HepG2 (cell line): ENCODE data around the gene PPP1R18. TPM values are rescaled to one million over a fixed set of nuclear protein-coding genes. Genes with fewer than 3 reads are reported as not detected.

ENCODE experiments used
- ATAC-seq: fragments of 200-7000 bp; cut with Tn5 transposase; 3 replicates; pipeline ENCODE4 v1.9.1; 2020; ENCODE audit warnings: mild to moderate bottlenecking, moderate library complexity
- BruUV-seq: library from RNA; stranded (reverse); fragments of 400-500 nt; replicated peaks from 2 replicates; lab custom pipeline; 2021; lab: Mats Ljungman, UMichigan
- CTCF ChIA-PET: fragments of 300-600 bp; formaldehyde crosslinking; extraction: SDS; loops from one replicate; lab custom pipeline; 2021; ENCODE audit warnings: low total read pairs, inconsistent platforms, low intra/inter-chr PET ratio; lab: Yijun Ruan, JAX
- POLR2A ChIA-PET: fragments of 350-600 bp; sonication (Branson Sonifier 250); formaldehyde crosslinking; loops from one replicate; lab custom pipeline; 2020; ENCODE audit warnings: antibody characterized with exemption, inconsistent platforms; lab: Yijun Ruan, JAX
- DNase-seq: peaks from one replicate; pipeline ENCODE4 v3.0.0-alpha.2; 2015; ENCODE audit warnings: low spot score
- FAIRE-seq: peaks from 3 replicates; lab custom pipeline; 2011; peaks lifted over from hg19 to GRCh38; lab: Jason Lieb, UNC
- H2AFZ ChIP-seq: one replicate; pipeline ENCODE4 v1.6.1; 2011; ENCODE audit warnings: low read length, inconsistent platforms
- H3K27ac ChIP-seq: fragments of 300-600 bp; 3 replicates; pipeline ENCODE4 v1.8.0; 2011; ENCODE audit warnings: mixed run types, mild to moderate bottlenecking, mixed read lengths, low read length, inconsistent platforms; ENCODE audit not compliant: insufficient read depth; ENCODE audit errors: extremely low read length
- H3K27me3 ChIP-seq, 2 experiments: fragments of 200-600 bp in 1 of 2; 2 replicates in 1 of 2; 3 replicates in 1 of 2; pipeline versions ENCODE4 v1.6.0 to v1.8.0; 2011; ENCODE audit warnings: low read length in 2 of 2, mild to moderate bottlenecking in 2 of 2, moderate library complexity in 2 of 2, inconsistent platforms in 1 of 2; ENCODE audit not compliant: insufficient read depth in 2 of 2, control insufficient read depth in 1 of 2
- H3K36me3 ChIP-seq, 2 experiments: fragments of 200-600 bp in 1 of 2; replicated peaks in 1 of 2; 2 replicates in 1 of 2; 3 replicates in 1 of 2; pipeline versions ENCODE4 v1.5.1 to v1.8.0; 2011; ENCODE audit warnings: low read length in 2 of 2, inconsistent platforms in 1 of 2; ENCODE audit not compliant: insufficient read depth in 2 of 2, control insufficient read depth in 1 of 2
- H3K4me1 ChIP-seq: 2 replicates; pipeline ENCODE4 v1.5.1; 2012; ENCODE audit warnings: low read length, inconsistent platforms; ENCODE audit not compliant: insufficient read depth
- H3K4me2 ChIP-seq: 2 replicates; pipeline ENCODE4 v1.6.0; 2011; ENCODE audit warnings: low read depth, low read length, inconsistent platforms
- H3K4me3 ChIP-seq, 3 experiments: fragments of 200-600 bp in 1 of 3; sonication (generic), shearing (Covaris generic) in 1 of 3; replicated peaks in 1 of 3; 2 replicates each; pipeline ENCODE4 v1.5.1; 2011 to 2016; ENCODE audit warnings: low read length in 3 of 3, inconsistent platforms in 2 of 3, low read depth in 2 of 3, mild to moderate bottlenecking in 2 of 3, control low read depth in 1 of 3, mixed read lengths in 1 of 3; ENCODE audit not compliant: insufficient read depth in 1 of 3
- H3K79me2 ChIP-seq: one replicate; pipeline ENCODE4 v1.6.1; 2011; ENCODE audit warnings: low read length, inconsistent platforms; ENCODE audit not compliant: insufficient read depth
- H3K9ac ChIP-seq: 2 replicates; pipeline ENCODE4 v1.6.0; 2011; ENCODE audit warnings: mild to moderate bottlenecking, low read depth, low read length, inconsistent platforms; ENCODE audit not compliant: insufficient read depth
- H3K9me3 ChIP-seq: 2 replicates; pipeline ENCODE4 v1.5.1; 2012; ENCODE audit warnings: mild to moderate bottlenecking, low read length
- H4K20me1 ChIP-seq: 2 replicates; pipeline ENCODE4 v1.6.0; 2011; ENCODE audit warnings: inconsistent platforms, mild to moderate bottlenecking, low read length, moderate library complexity; ENCODE audit not compliant: insufficient read depth
- AHR ChIP-seq: IDR thresholded peaks from 2 replicates; pipeline ENCODE4 v1.6.1; 2018; ENCODE audit warnings: missing genetic modification reagents, missing compliant biosample characterization
- CENPX ChIP-seq: sonication (generic); formaldehyde crosslinking; IDR thresholded peaks from 2 replicates; pipeline ENCODE4 v1.9.0; 2021; ENCODE audit warnings: mild to moderate bottlenecking, missing genetic modification reagents, moderate library complexity
- EED ChIP-seq: sonication (generic); formaldehyde crosslinking; IDR thresholded peaks from 2 replicates; pipeline ENCODE4 v1.5.0; 2020; ENCODE audit warnings: mild to moderate bottlenecking, missing genetic modification reagents
- GABPA ChIP-seq, 2 experiments: IDR thresholded peaks; 2 replicates each; pipeline ENCODE4 v1.6.1; 2011 to 2016; ENCODE audit warnings: low read depth in 2 of 2, low read length in 1 of 2, missing biosample characterization in 1 of 2, missing genetic modification characterization in 1 of 2
- HHEX ChIP-seq: IDR thresholded peaks from 2 replicates; pipeline ENCODE4 v1.6.1; 2016; ENCODE audit warnings: control low read depth
- RBFOX2 ChIP-seq: fragments of 200-400 bp; formaldehyde crosslinking; IDR thresholded peaks from 2 replicates; pipeline ENCODE4 v1.6.1; 2017; ENCODE audit warnings: low read depth, mild to moderate bottlenecking, low read length
- SMAD3 ChIP-seq: sonication (generic); formaldehyde crosslinking; IDR thresholded peaks from 2 replicates; pipeline ENCODE4 v1.4.0; 2020; ENCODE audit warnings: missing genetic modification reagents
- SP140L ChIP-seq: sonication (generic); formaldehyde crosslinking; IDR thresholded peaks from 2 replicates; pipeline ENCODE4 v1.4.0; 2020; ENCODE audit warnings: missing genetic modification reagents, borderline replicate concordance
- TEAD2 ChIP-seq: sonication (generic); formaldehyde crosslinking; IDR thresholded peaks from 2 replicates; pipeline ENCODE4 v1.9.0; 2021; ENCODE audit warnings: missing genetic modification reagents
- TRIM24 ChIP-seq: sonication (generic); formaldehyde crosslinking; IDR thresholded peaks from 2 replicates; pipeline ENCODE4 v1.8.0; 2022; ENCODE audit warnings: mild to moderate bottlenecking, missing genetic modification reagents
- U2AF2 ChIP-seq: fragments of 200-400 bp; formaldehyde crosslinking; IDR thresholded peaks from 2 replicates; pipeline ENCODE4 v1.6.1; 2017; ENCODE audit warnings: low read depth, mild to moderate bottlenecking, low read length
- ZBTB42 ChIP-seq: sonication (generic); formaldehyde crosslinking; IDR thresholded peaks from 2 replicates; pipeline ENCODE4 v1.5.0; 2020; ENCODE audit warnings: mild to moderate bottlenecking, missing genetic modification reagents
- ZNF543 ChIP-seq: sonication (generic); formaldehyde crosslinking; IDR thresholded peaks from 2 replicates; pipeline ENCODE4 v1.4.0; 2020; ENCODE audit warnings: mild to moderate bottlenecking, missing genetic modification reagents
- ZNF883 ChIP-seq: sonication (generic); formaldehyde crosslinking; IDR thresholded peaks from 2 replicates; pipeline ENCODE4 v1.5.1; 2020; ENCODE audit warnings: mild to moderate bottlenecking, missing genetic modification reagents; ENCODE audit errors: not compliant biosample characterization
- WGBS: methylation state at CpG from one replicate; pipeline ENCODE4 v1.1.6; 2017; ENCODE audit warnings: low lambda C conversion rate; 5-methylcytosine and 5-hydroxymethylcytosine counted together
- in situ Hi-C: cut with HindIII; loops from 2 replicates; pipeline ENCODE4 v1.10.0; 2017; ENCODE audit warnings: low pct_unique_long_range_greater_than_20kb; ENCODE audit not compliant: extremely low pct_ligation_motif_present
- intact Hi-C: fragments of 100-400 bp; cut with micrococcal nuclease; formaldehyde crosslinking; loops from one replicate; pipeline ENCODE4 v1.10.0; 2022; ENCODE audit not compliant: unreplicated experiment
- polyA plus RNA-seq, 8 experiments: library from polyadenylated mRNA; depleted of rRNA in 3 of 8; stranded (reverse) in 7 of 8; unstranded in 1 of 8; fragments of >200 nt; fragmentation: Illumina TruSeq in 4 of 8; extraction: Trizol in 4 of 8; gene quantifications; 2 replicates each; pipeline versions ENCODE4 v1.2.1 to v1.2.3, GENCODE V29; 2011 to 2016; ENCODE audit warnings: low read depth in 4 of 8, missing spikeins in 1 of 8, mixed read lengths in 1 of 8; ENCODE audit not compliant: insufficient read depth in 1 of 8
- total RNA-seq, 5 experiments: library from RNA; depleted of rRNA; stranded (reverse); fragments of >200 nt; fragmentation: Illumina TruSeq; extraction: Trizol; gene quantifications; 2 replicates each; pipeline ENCODE4 v1.2.3, GENCODE V29; 2016; ENCODE audit warnings: low read depth in 1 of 5
- TF ChIP-seq, protein P1 (sequence below): sonication (generic); formaldehyde crosslinking; IDR thresholded peaks from 2 replicates; pipeline ENCODE4 v1.4.0; 2020; ENCODE audit warnings: mild to moderate bottlenecking, missing genetic modification reagents
- TF ChIP-seq, protein P2 (sequence below): sonication (generic); formaldehyde crosslinking; IDR thresholded peaks from 2 replicates; pipeline ENCODE4 v1.5.0; 2020; ENCODE audit warnings: mild to moderate bottlenecking, missing genetic modification reagents
- TF ChIP-seq, protein P3 (sequence below): IDR thresholded peaks from 2 replicates; pipeline ENCODE4 v1.6.1; 2016; ENCODE audit warnings: mild to moderate bottlenecking, missing biosample characterization, missing genetic modification reagents

Gene PPP1R18
- total and polyA plus RNA-seq, 2 of the 13 experiments (the other 11 are each of a cell fraction or from before 2014, with no cell fraction given): 4.9 to 9.2 TPM

DNA sequence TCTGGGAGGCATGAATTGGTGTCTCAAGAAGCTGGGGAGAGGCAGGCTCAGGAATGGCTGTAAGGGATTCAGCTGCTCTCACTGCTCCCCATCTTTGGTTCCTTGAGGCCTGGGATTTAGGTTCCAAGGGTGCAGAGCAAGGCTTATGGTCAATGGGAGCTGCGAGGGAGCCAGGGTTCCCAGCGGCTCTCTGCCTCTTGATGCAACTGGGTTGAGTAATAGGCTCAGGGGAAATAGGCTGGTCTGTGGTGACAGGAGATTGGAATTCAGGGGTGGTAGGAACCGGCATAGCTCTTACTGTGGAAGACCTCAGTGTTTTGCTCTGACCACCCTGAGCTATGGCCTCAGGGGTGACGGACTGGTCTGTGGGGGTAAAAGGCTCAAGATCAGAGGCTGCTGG, 17.4 kb upstream of the PPP1R18 start:
- H3K4me3 ChIP-seq: no peak overlapping the region
- BruUV-seq: no TSS peak
- DNase-seq: no peak
- ATAC-seq: no peak
- in situ Hi-C loops: no loop called here
- H3K4me2 ChIP-seq: no peak overlapping the region
- no peak overlapping the region for H3K9ac ChIP-seq
- H3K9me3 ChIP-seq: no peaks in the 10 kb centered on the region
- no peaks in the 10 kb centered on the region for H4K20me1 ChIP-seq
- no peak for FAIRE-seq
- POLR2A ChIA-PET: interaction anchor here (1.0 to 1.8 kb wide), 3 partner anchors 9 to 13 kb away, joined by 4 to 18 read pairs (median 6); partner anchors contain the start of gene MDC1
- H3K4me1 ChIP-seq: 0 out of 2 replicates have a peak, but pooled peaks cover 6% of the 10 kb centered on the region
- WGBS: 89% methylated on average over 4 of the region's 4 CpGs
- H3K36me3 ChIP-seq: peaks cover 2 to 49% of the 10 kb centered on the region in 2 experiments
- no peak overlapping the region for H2AFZ ChIP-seq
- TF ChIP-seq U2AF2: no peak
- no peak for TF ChIP-seq SP140L (CRISPR knock-in tag)
- no peak for TF ChIP-seq ZBTB42 (CRISPR knock-in tag)
- no peak for TF ChIP-seq ZNF883
- TF ChIP-seq RBFOX2: no peak
- TF ChIP-seq SMAD3: no peak
- TF ChIP-seq GABPA (IDR thresholded peaks at IDR 0.05; ENCODE audit: low read depth, low read length): no peak
- no peak for TF ChIP-seq GABPA (CRISPR knock-in tag; IDR thresholded peaks at IDR 0.05; ENCODE audit: low read depth)
- TF ChIP-seq EED (CRISPR knock-in tag): no peak
- TF ChIP-seq HHEX (CRISPR knock-in tag): no peak
- no peak for TF ChIP-seq TEAD2 (CRISPR knock-in tag)
- no peak for TF ChIP-seq TRIM24 (CRISPR knock-in tag)
- TF ChIP-seq, protein P1, sequence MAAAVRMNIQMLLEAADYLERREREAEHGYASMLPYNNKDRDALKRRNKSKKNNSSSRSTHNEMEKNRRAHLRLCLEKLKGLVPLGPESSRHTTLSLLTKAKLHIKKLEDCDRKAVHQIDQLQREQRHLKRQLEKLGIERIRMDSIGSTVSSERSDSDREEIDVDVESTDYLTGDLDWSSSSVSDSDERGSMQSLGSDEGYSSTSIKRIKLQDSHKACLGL: no peak
- no peak for TF ChIP-seq AHR
- no peak for TF ChIP-seq ZNF543 (CRISPR knock-in tag)
- TF ChIP-seq CENPX (CRISPR knock-in tag): no peak
- TF ChIP-seq, protein P2, sequence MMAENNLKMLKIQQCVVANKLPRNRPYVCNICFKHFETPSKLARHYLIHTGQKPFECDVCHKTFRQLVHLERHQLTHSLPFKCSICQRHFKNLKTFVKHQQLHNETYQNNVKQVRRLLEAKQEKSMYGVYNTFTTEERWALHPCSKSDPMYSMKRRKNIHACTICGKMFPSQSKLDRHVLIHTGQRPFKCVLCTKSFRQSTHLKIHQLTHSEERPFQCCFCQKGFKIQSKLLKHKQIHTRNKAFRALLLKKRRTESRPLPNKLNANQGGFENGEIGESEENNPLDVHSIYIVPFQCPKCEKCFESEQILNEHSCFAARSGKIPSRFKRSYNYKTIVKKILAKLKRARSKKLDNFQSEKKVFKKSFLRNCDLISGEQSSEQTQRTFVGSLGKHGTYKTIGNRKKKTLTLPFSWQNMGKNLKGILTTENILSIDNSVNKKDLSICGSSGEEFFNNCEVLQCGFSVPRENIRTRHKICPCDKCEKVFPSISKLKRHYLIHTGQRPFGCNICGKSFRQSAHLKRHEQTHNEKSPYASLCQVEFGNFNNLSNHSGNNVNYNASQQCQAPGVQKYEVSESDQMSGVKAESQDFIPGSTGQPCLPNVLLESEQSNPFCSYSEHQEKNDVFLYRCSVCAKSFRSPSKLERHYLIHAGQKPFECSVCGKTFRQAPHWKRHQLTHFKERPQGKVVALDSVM (CRISPR knock-in tag): no peak
- TF ChIP-seq, protein P3, sequence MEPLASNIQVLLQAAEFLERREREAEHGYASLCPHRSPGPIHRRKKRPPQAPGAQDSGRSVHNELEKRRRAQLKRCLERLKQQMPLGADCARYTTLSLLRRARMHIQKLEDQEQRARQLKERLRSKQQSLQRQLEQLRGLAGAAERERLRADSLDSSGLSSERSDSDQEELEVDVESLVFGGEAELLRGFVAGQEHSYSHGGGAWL (CRISPR knock-in tag): no peak
- TF ChIP-seq, all 625 proteins: peak for 0
- CTCF ChIA-PET: no interaction called here
- Histone ChIP-seq H3K79me2 (no peaks in the 10 kb centered on the region), H3K27me3 (no peaks in the 10 kb centered on the region), H3K27ac (no peak overlapping the region)
- intact Hi-C loops: no loop called here
